Measurements from ENCODE around the gene PKHD1. TPM values are rescaled to one million over a fixed set of nuclear protein-coding genes. Genes with fewer than 3 reads are reported as not detected.

The PKHD1 gene, protein sequence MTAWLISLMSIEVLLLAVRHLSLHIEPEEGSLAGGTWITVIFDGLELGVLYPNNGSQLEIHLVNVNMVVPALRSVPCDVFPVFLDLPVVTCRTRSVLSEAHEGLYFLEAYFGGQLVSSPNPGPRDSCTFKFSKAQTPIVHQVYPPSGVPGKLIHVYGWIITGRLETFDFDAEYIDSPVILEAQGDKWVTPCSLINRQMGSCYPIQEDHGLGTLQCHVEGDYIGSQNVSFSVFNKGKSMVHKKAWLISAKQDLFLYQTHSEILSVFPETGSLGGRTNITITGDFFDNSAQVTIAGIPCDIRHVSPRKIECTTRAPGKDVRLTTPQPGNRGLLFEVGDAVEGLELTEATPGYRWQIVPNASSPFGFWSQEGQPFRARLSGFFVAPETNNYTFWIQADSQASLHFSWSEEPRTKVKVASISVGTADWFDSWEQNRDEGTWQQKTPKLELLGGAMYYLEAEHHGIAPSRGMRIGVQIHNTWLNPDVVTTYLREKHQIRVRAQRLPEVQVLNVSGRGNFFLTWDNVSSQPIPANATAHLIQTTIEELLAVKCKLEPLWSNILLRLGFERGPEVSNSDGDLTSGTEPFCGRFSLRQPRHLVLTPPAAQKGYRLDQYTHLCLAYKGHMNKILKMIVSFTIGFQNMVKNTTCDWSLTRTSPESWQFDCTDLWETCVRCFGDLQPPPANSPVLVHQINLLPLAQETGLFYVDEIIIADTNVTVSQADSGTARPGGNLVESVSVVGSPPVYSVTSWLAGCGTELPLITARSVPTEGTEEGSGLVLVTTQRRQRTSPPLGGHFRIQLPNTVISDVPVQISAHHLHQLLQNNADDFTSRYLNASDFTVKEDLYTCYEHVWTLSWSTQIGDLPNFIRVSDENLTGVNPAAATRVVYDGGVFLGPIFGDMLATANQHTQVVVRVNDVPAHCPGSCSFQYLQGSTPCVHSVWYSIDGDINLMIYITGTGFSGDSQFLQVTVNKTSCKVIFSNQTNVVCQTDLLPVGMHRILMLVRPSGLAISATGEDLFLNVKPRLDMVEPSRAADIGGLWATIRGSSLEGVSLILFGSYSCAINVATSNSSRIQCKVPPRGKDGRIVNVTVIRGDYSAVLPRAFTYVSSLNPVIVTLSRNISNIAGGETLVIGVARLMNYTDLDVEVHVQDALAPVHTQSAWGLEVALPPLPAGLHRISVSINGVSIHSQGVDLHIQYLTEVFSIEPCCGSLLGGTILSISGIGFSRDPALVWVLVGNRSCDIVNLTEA (N-terminal part only)
- under 1 TPM in 1 of 2 donors, not detected in 1; 0.06 TPM for total RNA-seq
- not detected for polyA plus RNA-seq
- long read RNA-seq, donor 1: 0 reads
- long read RNA-seq, donor 2: 0 reads

GRCh38 chr6:52087498-52087999 is at the start of gene PKHD1:
Gene PKHD1 (minus strand): TSS chr6:52087613. CDS start chr6:52084933, 2,680 bp downstream.
- H3K9me3 ChIP-seq (ENCODE audit: control insufficient read depth, low read length): no peaks in the 10 kb centered on the region
- no peaks in the 10 kb centered on the region for H3K36me3 ChIP-seq (ENCODE audit: control insufficient read depth in 1 of 2, insufficient read depth in 2 of 2, low read length in 1 of 2)
- H3K27ac ChIP-seq (ENCODE audit: low read depth in 1 of 2, low read length in 2 of 2): no peak within 1 kb of the TSS
- WGBS, 2 donors: 33 to 36% methylated on average over 7 of the region's 7 CpGs
- H3K4me1 ChIP-seq (ENCODE audit: control insufficient read depth in 1 of 2, insufficient read depth in 2 of 2, low read length in 2 of 2): no peaks in the 10 kb centered on the region
- no peak within 1 kb of the TSS for H3K4me3 ChIP-seq (ENCODE audit: low read length in 2 of 2)
- DNase-seq (no peak), ATAC-seq (ENCODE audit: low FRiP score) (no peak)
- no peaks in the 10 kb centered on the region for H3K27me3 ChIP-seq (ENCODE audit: control insufficient read depth in 1 of 2, insufficient read depth in 2 of 2, low read length in 1 of 2)
- intact Hi-C loops (cut with DNase I): no loop called here

DNA sequence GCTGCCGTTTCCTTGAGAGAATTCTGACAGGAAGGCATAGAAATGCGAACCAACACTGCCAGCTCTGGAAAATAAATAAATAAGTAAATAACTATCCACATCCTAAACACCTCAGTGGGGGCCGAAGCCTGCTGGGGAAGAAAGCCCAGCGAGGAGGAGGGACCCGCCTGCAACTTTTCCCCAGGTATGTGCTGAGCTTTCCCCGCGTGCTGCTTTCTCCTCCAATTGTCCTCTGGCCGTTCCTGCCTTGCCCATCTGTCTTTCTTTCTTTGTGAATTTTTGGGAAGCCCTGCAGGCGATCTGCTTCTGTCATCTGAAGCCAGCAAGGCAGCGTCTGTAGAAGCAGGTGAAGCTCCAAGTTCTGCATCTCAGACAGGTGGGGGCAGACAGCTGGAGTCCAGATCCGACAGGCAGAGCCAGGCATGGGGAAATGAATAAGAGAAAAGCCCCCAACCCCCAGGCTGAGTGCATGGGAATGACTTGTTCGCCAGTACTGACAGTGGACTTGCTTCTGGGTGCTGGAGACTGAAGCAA is 49.6 kb upstream of the PKHD1 start:
- intact Hi-C loops (cut with DNase I): no loop called here
- no peak for ATAC-seq (ENCODE audit: low FRiP score)

GRCh38 chr6:52136055-52136454 is 48.6 kb upstream of the PKHD1 start:
- Histone ChIP-seq H3K9me3 (ENCODE audit: control insufficient read depth, low read length) (no peaks in the 10 kb centered on the region), H3K36me3 (ENCODE audit: control insufficient read depth in 1 of 2, insufficient read depth in 2 of 2, low read length in 1 of 2) (no peaks in the 10 kb centered on the region), H3K27me3 (ENCODE audit: control insufficient read depth in 1 of 2, insufficient read depth in 2 of 2, low read length in 1 of 2) (no peaks in the 10 kb centered on the region), H3K4me3 (ENCODE audit: low read length in 2 of 2) (no peak overlapping the region), H3K27ac (ENCODE audit: low read depth in 1 of 2, low read length in 2 of 2) (no peak overlapping the region), H3K4me1 (ENCODE audit: control insufficient read depth in 1 of 2, insufficient read depth in 2 of 2, low read length in 2 of 2) (peaks cover 0 to 3% of the 10 kb centered on the region in 2 donors)
- intact Hi-C loops (cut with DNase I): no loop called here
- DNase-seq (no peak), ATAC-seq (ENCODE audit: low FRiP score) (no peak)
- WGBS, 2 donors: 89 to 93% methylated on average over 4 of the region's 4 CpGs

More for the DNA sequence above, 49.6 kb upstream of the PKHD1 start:
- 93 to 94% methylated on average over 12 of the region's 12 CpGs for WGBS, 2 donors
- no peaks in the 10 kb centered on the region for H3K27me3 ChIP-seq (ENCODE audit: control insufficient read depth in 1 of 2, insufficient read depth in 2 of 2, low read length in 1 of 2)
- H3K4me1 ChIP-seq (ENCODE audit: control insufficient read depth in 1 of 2, insufficient read depth in 2 of 2, low read length in 2 of 2): peaks cover 0 to 3% of the 10 kb centered on the region in 2 donors
- H3K9me3 ChIP-seq (ENCODE audit: control insufficient read depth, low read length): no peaks in the 10 kb centered on the region
- H3K27ac ChIP-seq (ENCODE audit: low read depth in 1 of 2, low read length in 2 of 2): no peak overlapping the region
- H3K36me3 ChIP-seq (ENCODE audit: control insufficient read depth in 1 of 2, insufficient read depth in 2 of 2, low read length in 1 of 2): no peaks in the 10 kb centered on the region
- no peak overlapping the region for H3K4me3 ChIP-seq (ENCODE audit: low read length in 2 of 2)
- DNase-seq: no peak

DNA sequence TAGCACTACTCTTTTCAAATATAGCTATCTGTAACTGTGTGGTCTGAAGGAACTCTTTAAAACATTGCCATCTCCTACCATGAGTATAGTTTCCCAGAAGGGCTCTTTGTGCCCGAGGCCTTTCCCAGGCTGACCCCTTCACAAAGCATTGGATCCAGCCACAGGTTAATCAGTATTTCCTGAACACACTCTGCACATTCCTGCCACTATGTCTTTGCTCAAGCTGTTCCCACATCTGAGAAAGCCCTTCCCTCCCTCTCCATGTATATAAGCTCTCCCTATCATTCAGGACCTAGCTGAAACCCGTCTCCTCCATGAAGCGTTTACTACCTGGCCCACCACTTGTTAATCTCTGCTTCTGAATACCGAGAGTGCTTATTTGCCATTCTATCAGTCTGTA is 47.8 kb upstream of the PKHD1 start:
- Histone ChIP-seq H3K27me3 (ENCODE audit: control insufficient read depth in 1 of 2, insufficient read depth in 2 of 2, low read length in 1 of 2) (no peaks in the 10 kb centered on the region), H3K36me3 (ENCODE audit: control insufficient read depth in 1 of 2, insufficient read depth in 2 of 2, low read length in 1 of 2) (no peaks in the 10 kb centered on the region), H3K27ac (ENCODE audit: low read depth in 1 of 2, low read length in 2 of 2) (no peak overlapping the region), H3K9me3 (ENCODE audit: control insufficient read depth, low read length) (no peaks in the 10 kb centered on the region), H3K4me3 (ENCODE audit: low read length in 2 of 2) (no peak overlapping the region), H3K4me1 (ENCODE audit: control insufficient read depth in 1 of 2, insufficient read depth in 2 of 2, low read length in 2 of 2) (peaks cover 0 to under 1% of the 10 kb centered on the region in 2 donors)
- 93 to 95% methylated on average over 4 of the region's 4 CpGs for WGBS, 2 donors
- DNase-seq: no peak
- ATAC-seq (ENCODE audit: low FRiP score): no peak
- intact Hi-C loops (cut with DNase I): no loop called here

DNA sequence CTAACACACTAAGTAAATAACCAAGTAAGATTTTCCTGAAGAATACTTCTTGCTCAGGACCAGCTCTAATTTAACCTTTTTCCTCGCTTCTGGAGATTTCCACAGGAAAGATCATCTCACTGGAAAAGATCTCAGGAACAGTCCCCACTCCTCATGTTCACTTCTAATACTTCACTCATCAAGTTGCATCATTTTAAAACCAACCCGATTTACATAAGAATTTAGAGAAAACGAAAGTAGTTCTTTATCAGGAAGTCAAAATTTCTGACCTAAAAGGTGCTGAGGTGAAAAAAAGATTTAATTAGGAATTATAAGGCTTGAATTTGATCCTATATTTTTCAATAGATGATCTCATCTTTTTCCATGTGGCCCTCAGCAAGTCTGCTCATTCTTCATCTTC is 46.6 kb upstream of the PKHD1 start:
- H3K9me3 ChIP-seq (ENCODE audit: control insufficient read depth, low read length): no peaks in the 10 kb centered on the region
- no peak overlapping the region for H3K27ac ChIP-seq (ENCODE audit: low read depth in 1 of 2, low read length in 2 of 2)
- ATAC-seq (ENCODE audit: low FRiP score) (no peak), DNase-seq (no peak)
- WGBS, 2 donors: 91 to 94% methylated on average over 3 of the region's 3 CpGs
- H3K27me3 ChIP-seq (ENCODE audit: control insufficient read depth in 1 of 2, insufficient read depth in 2 of 2, low read length in 1 of 2): no peaks in the 10 kb centered on the region
- no peaks in the 10 kb centered on the region for H3K36me3 ChIP-seq (ENCODE audit: control insufficient read depth in 1 of 2, insufficient read depth in 2 of 2, low read length in 1 of 2)
- intact Hi-C loops (cut with DNase I): no loop called here
- no peak overlapping the region for H3K4me3 ChIP-seq (ENCODE audit: low read length in 2 of 2)
- no peaks in the 10 kb centered on the region for H3K4me1 ChIP-seq (ENCODE audit: control insufficient read depth in 1 of 2, insufficient read depth in 2 of 2, low read length in 2 of 2)

DNA sequence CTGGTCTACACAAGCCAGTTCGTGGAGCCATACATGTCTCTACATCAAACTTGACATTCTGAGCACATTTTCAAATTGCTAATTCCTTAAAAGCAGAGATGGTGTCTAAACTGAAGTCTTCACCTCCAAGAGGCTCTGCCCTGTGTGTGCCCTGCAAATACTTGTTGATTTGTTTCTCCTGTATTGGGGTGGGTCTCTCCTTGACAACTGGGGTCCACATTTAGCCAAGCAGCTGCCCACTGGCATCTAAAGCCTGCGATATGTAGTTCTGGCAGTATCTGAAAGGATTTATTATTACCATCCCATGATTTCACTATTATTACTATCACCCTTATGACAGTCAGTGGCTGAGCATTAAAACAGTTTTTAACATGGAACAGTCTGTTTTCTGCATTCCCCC is 45.9 kb upstream of the PKHD1 start:
- H3K27ac ChIP-seq (ENCODE audit: low read depth in 1 of 2, low read length in 2 of 2): no peak overlapping the region
- intact Hi-C loops (cut with DNase I): no loop called here
- H3K9me3 ChIP-seq (ENCODE audit: control insufficient read depth, low read length): no peaks in the 10 kb centered on the region
- DNase-seq (no peak), ATAC-seq (ENCODE audit: low FRiP score) (no peak)
- H3K4me1 ChIP-seq (ENCODE audit: control insufficient read depth in 1 of 2, insufficient read depth in 2 of 2, low read length in 2 of 2): no peaks in the 10 kb centered on the region
- H3K4me3 ChIP-seq (ENCODE audit: low read length in 2 of 2): no peak overlapping the region
- 69 to 94% methylated on average over 2 of the region's 2 CpGs for WGBS, 2 donors
- no peaks in the 10 kb centered on the region for H3K27me3 ChIP-seq (ENCODE audit: control insufficient read depth in 1 of 2, insufficient read depth in 2 of 2, low read length in 1 of 2)
- no peaks in the 10 kb centered on the region for H3K36me3 ChIP-seq (ENCODE audit: control insufficient read depth in 1 of 2, insufficient read depth in 2 of 2, low read length in 1 of 2)

DNA sequence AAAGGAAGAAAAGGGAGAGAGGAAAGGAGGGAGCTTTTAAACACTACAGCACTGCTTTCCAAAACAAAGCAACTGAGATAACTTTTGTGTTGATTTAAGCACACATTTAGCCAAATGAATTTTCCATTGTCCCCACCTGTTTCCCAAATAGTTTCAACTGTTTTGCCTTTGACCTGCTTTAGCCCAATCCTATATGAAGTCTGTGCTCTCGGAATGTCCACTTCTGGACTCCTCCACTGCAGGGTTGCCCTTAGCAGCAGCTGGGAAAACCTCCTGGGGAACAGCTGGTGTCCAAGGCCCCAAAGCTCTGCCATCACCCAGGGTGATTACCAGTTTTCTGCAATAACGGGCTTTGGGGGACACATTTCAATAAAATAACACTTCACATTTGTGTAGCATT is 44.9 kb upstream of the PKHD1 start:
- H3K27ac ChIP-seq (ENCODE audit: low read depth in 1 of 2, low read length in 2 of 2): no peak overlapping the region
- 24 to 32% methylated on average over 2 of the region's 2 CpGs for WGBS, 2 donors
- DNase-seq: no peak
- intact Hi-C loops (cut with DNase I): no loop called here
- H3K36me3 ChIP-seq (ENCODE audit: control insufficient read depth in 1 of 2, insufficient read depth in 2 of 2, low read length in 1 of 2): no peaks in the 10 kb centered on the region
- ATAC-seq (ENCODE audit: low FRiP score): no peak
- H3K27me3 ChIP-seq (ENCODE audit: control insufficient read depth in 1 of 2, insufficient read depth in 2 of 2, low read length in 1 of 2): no peaks in the 10 kb centered on the region
- H3K4me1 ChIP-seq (ENCODE audit: control insufficient read depth in 1 of 2, insufficient read depth in 2 of 2, low read length in 2 of 2): no peaks in the 10 kb centered on the region
- no peak overlapping the region for H3K4me3 ChIP-seq (ENCODE audit: low read length in 2 of 2)
- peaks cover 2% of the 10 kb centered on the region for H3K9me3 ChIP-seq (ENCODE audit: control insufficient read depth, low read length)

DNA sequence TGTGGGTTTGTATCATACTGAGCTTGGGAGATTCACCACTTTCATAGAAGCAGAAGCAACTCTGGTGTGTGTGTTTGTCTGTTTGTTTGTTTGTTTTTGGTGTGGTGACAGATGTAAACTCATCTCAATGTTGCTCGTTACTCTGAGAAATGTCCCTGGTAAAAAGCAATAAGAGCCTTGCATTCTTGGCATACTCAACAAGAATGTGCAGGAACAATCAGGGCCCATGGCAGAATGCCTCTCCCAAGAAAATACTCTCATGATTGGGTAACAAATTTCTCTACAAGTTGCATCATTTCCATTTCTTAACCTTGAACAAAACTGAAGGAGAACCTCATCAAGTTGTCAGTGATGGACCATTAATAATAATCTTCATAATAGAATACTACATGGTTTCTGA is 43.0 kb upstream of the PKHD1 start:
- DNase-seq: no peak
- Histone ChIP-seq H3K4me3 (ENCODE audit: low read length in 2 of 2) (no peak overlapping the region), H3K27me3 (ENCODE audit: control insufficient read depth in 1 of 2, insufficient read depth in 2 of 2, low read length in 1 of 2) (no peaks in the 10 kb centered on the region), H3K9me3 (ENCODE audit: control insufficient read depth, low read length) (peaks cover 2% of the 10 kb centered on the region), H3K36me3 (ENCODE audit: control insufficient read depth in 1 of 2, insufficient read depth in 2 of 2, low read length in 1 of 2) (no peaks in the 10 kb centered on the region), H3K4me1 (ENCODE audit: control insufficient read depth in 1 of 2, insufficient read depth in 2 of 2, low read length in 2 of 2) (no peaks in the 10 kb centered on the region), H3K27ac (ENCODE audit: low read depth in 1 of 2, low read length in 2 of 2) (no peak overlapping the region)
- no peak for ATAC-seq (ENCODE audit: low FRiP score)
- intact Hi-C loops (cut with DNase I): no loop called here
- 7 to 10% methylated on average over 1 of the region's 1 CpG for WGBS, 2 donors
